HUES64 (cell line): ENCODE results near the gene HDAC10.
A peak's percentile ranks its signal among the peaks of the same experiment; 100 is the strongest.

Experiments
- H3K27ac ChIP-seq: 2 replicates; pipeline ENCODE4 v1.7.0; 2013; ENCODE audit warnings: low read depth, low read length, inconsistent platforms
- H3K27me3 ChIP-seq: 2 replicates; pipeline ENCODE4 v1.6.1; 2013; ENCODE audit warnings: mild to moderate bottlenecking, low read length; ENCODE audit not compliant: insufficient read depth
- H3K36me3 ChIP-seq: 2 replicates; pipeline ENCODE4 v1.6.1; 2013; ENCODE audit warnings: mild to moderate bottlenecking, low read length; ENCODE audit not compliant: insufficient read depth
- H3K4me1 ChIP-seq: 2 replicates; pipeline ENCODE4 v1.6.1; 2013; ENCODE audit warnings: mild to moderate bottlenecking, low read length, moderate library complexity; ENCODE audit not compliant: insufficient read depth
- H3K4me3 ChIP-seq: 2 replicates; pipeline ENCODE4 v1.5.1; 2013; ENCODE audit warnings: mild to moderate bottlenecking, low read length, moderate library complexity
- H3K9ac ChIP-seq: 2 replicates; pipeline ENCODE4 v1.6.1; 2013; ENCODE audit warnings: mild to moderate bottlenecking, low read depth, low read length
- H3K9me3 ChIP-seq: 2 replicates; pipeline ENCODE4 v1.6.1; 2013; ENCODE audit warnings: low read depth, low read length; ENCODE audit not compliant: insufficient read depth
- WGBS: fragments of 150-250, 120-280 bp; methylation state at CpG from one replicate; pipeline ENCODE4 v1.1.7; 2013; ENCODE audit warnings: missing lambda C conversion rate; 5-methylcytosine and 5-hydroxymethylcytosine counted together

The HDAC10 gene

GRCh38 chr22:50201191-50202129 is 49.6 kb downstream of the HDAC10 start:
- Histone ChIP-seq H3K36me3 (peaks cover 30% of the 10 kb centered on the region), H3K9ac (peak overlapping the region; percentile 82), H3K9me3 (0 out of 2 replicates have a peak, but pooled peaks cover 3% of the 10 kb centered on the region), H3K4me3 (peak overlapping the region; percentile 77), H3K27me3 (peaks cover 6% of the 10 kb centered on the region), H3K4me1 (no peaks in the 10 kb centered on the region; the same call in 1 of the 2 replicates), H3K27ac (no peak overlapping the region)
- WGBS = 3% methylated on average over 115 of the region's 115 CpGs

GRCh38 chr22:50200461-50201190 is 50.4 kb downstream of the HDAC10 start, which contains the start of gene SELENOO:
SELENOO (plus strand) TSS chr22:50201011; CDS start chr22:50201037, 26 bp downstream.
- Histone ChIP-seq H3K27me3 (peaks cover 6% of the 10 kb centered on the region), H3K36me3 (peaks cover 33% of the 10 kb centered on the region), H3K9ac (peak within 1 kb of the TSS; percentile 82), H3K4me1 (no peaks in the 10 kb centered on the region), H3K27ac (0 out of 2 replicates have a peak within 1 kb of the TSS, but pooled peaks have one; percentile 25), H3K9me3 (0 out of 2 replicates have a peak, but pooled peaks cover 3% of the 10 kb centered on the region), H3K4me3 (peak within 1 kb of the TSS; percentile 77)
- under 1% methylated on average over 104 of the region's 105 CpGs for WGBS

- Histone ChIP-seq H3K27me3 (peaks cover 6% of the 10 kb centered on the region), H3K9me3 (0 out of 2 replicates have a peak, but pooled peaks cover 3% of the 10 kb centered on the region), H3K4me3 (peak overlapping the region; percentile 77), H3K36me3 (peaks cover 33% of the 10 kb centered on the region), H3K27ac (0 out of 2 replicates have a peak overlapping the region, but pooled peaks have one; percentile 25), H3K4me1 (no peaks in the 10 kb centered on the region), H3K9ac (peak overlapping the region; percentile 48)
- WGBS = 7% methylated on average over 32 of the region's 34 CpGs
Measured at GRCh38 chr22:50199829-50200460, 51.1 kb downstream of the HDAC10 start.

GRCh38 chr22:50199251-50199721 is 51.8 kb downstream of the HDAC10 start:
- H3K27ac ChIP-seq = no peak overlapping the region; the same call in 1 of the 2 replicates
- peak overlapping the region; percentile 77 for H3K4me3 ChIP-seq
- no peak overlapping the region for H3K9ac ChIP-seq
- no peaks in the 10 kb centered on the region for H3K4me1 ChIP-seq
- H3K27me3 ChIP-seq = peaks cover 6% of the 10 kb centered on the region
- 0 out of 2 replicates have a peak, but pooled peaks cover 3% of the 10 kb centered on the region for H3K9me3 ChIP-seq
- WGBS = 94% methylated on average over 18 of the region's 18 CpGs
- peaks cover 35% of the 10 kb centered on the region for H3K36me3 ChIP-seq

GRCh38 chr22:50198624-50199017 is 52.4 kb downstream of the HDAC10 start:
- 93% methylated on average over 16 of the region's 16 CpGs for WGBS
- H3K27me3 ChIP-seq = peaks cover 6% of the 10 kb centered on the region
- H3K4me1 ChIP-seq = no peaks in the 10 kb centered on the region
- H3K9me3 ChIP-seq = 0 out of 2 replicates have a peak, but pooled peaks cover 3% of the 10 kb centered on the region
- H3K4me3 ChIP-seq = no peak overlapping the region
- peaks cover 37% of the 10 kb centered on the region for H3K36me3 ChIP-seq
- no peak overlapping the region for H3K27ac ChIP-seq
- no peak overlapping the region for H3K9ac ChIP-seq

GRCh38 chr22:50197856-50198623 is 53.0 kb downstream of the HDAC10 start:
- 96% methylated on average over 61 of the region's 61 CpGs for WGBS
- H3K4me1 ChIP-seq = no peaks in the 10 kb centered on the region
- H3K27ac ChIP-seq = no peak overlapping the region
- H3K4me3 ChIP-seq = no peak overlapping the region
- peaks cover 35% of the 10 kb centered on the region for H3K36me3 ChIP-seq
- H3K9ac ChIP-seq = no peak overlapping the region
- 0 out of 2 replicates have a peak, but pooled peaks cover under 1% of the 10 kb centered on the region for H3K9me3 ChIP-seq
- H3K27me3 ChIP-seq = peaks cover 6% of the 10 kb centered on the region

- Histone ChIP-seq H3K9ac (no peak overlapping the region), H3K36me3 (peaks cover 31% of the 10 kb centered on the region), H3K9me3 (no peaks in the 10 kb centered on the region), H3K27me3 (peaks cover 6% of the 10 kb centered on the region), H3K4me3 (no peak overlapping the region), H3K27ac (no peak overlapping the region), H3K4me1 (no peaks in the 10 kb centered on the region)
- WGBS = 93% methylated on average over 23 of the region's 23 CpGs
Measured at GRCh38 chr22:50197000-50197800, 53.9 kb downstream of the HDAC10 start.

GRCh38 chr22:50196256-50196655 is 54.8 kb downstream of the HDAC10 start:
- H3K4me3 ChIP-seq = no peak overlapping the region
- H3K4me1 ChIP-seq = no peaks in the 10 kb centered on the region
- H3K27ac ChIP-seq = no peak overlapping the region
- H3K27me3 ChIP-seq = no peaks in the 10 kb centered on the region
- H3K9me3 ChIP-seq = no peaks in the 10 kb centered on the region
- peaks cover 31% of the 10 kb centered on the region for H3K36me3 ChIP-seq
- no peak overlapping the region for H3K9ac ChIP-seq
- 95% methylated on average over 18 of the region's 18 CpGs for WGBS
